ENCODE results near the gene HERC2. TPM values are rescaled to one million over a fixed set of nuclear protein-coding genes. Genes with fewer than 3 reads are reported as not detected.
A peak's percentile ranks its signal among the peaks of the same experiment; 100 is the strongest.

Gene HERC2
- total and polyA plus RNA-seq, 2 of the 8 experiments (the other 6 are each of a cell fraction or from before 2014, with no cell fraction given) = 83.0 to 88.7 TPM

DNA sequence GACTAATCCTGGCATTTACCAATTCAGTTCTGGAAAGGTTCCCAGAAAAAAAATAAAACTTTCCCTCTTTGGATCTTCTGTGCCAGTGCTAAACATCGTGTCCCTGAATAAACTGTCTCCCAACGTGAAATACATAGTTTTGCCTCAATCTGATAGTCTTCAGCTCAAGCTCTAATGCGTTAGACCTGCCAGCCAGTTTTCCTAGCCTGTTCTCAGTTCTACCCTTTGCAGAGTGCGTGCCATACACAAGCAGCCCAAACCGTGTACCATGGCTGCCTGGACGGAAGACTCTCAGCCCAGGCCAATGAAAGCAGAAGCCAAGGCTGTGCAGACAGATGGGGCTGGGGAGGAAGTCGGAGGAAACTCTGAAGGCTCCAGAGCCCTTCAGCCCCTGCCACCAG is 211.5 kb downstream of the HERC2 start:
- Histone ChIP-seq H2BK12ac (ENCODE audit: low read depth, low read length) (no peak overlapping the region), H2AFZ (ENCODE audit: low read length) (no peak overlapping the region), H4K5ac (ENCODE audit: insufficient read length, low read depth, low read length) (no peak overlapping the region), H3K79me2 (ENCODE audit: control insufficient read depth in 1 of 2, insufficient read depth in 2 of 2, low read length in 2 of 2) (no peaks in the 10 kb centered on the region), H3K9ac (replicated peaks in 1 of 4; ENCODE audit: extremely low read depth in 1 of 4, low read depth in 3 of 4, low read length in 3 of 4) (no peak overlapping the region), H3K36me3 (ENCODE audit: control insufficient read depth in 2 of 4, insufficient read depth in 4 of 4, low read length in 3 of 4) (peaks cover 13 to 32% (median 26%) of the 10 kb centered on the region in 4 experiments; a peak in 7 of 8 replicates), H3K23ac (ENCODE audit: insufficient read length) (no peak overlapping the region), H4K8ac (ENCODE audit: extremely low read depth, insufficient read depth, low read length) (no peak overlapping the region), H3K56ac (replicated peaks; ENCODE audit: insufficient read length, low read depth, low read length) (no peak overlapping the region), H3K4me1 (replicated peaks in 1 of 4; ENCODE audit: control insufficient read depth in 3 of 4, insufficient read depth in 4 of 4, low read length in 3 of 4) (peaks cover 0 to 2% (median under 1%) of the 10 kb centered on the region in 4 experiments; a peak in 2 of 7 replicates), H3K79me1 (ENCODE audit: low read depth, low read length) (no peaks in the 10 kb centered on the region), H4K91ac (replicated peaks; ENCODE audit: insufficient read length, low read length) (no peak overlapping the region), H3K27me3 (replicated peaks in 1 of 4; ENCODE audit: control insufficient read depth in 3 of 4, extremely low read depth in 1 of 4, insufficient read depth in 3 of 4, low read length in 3 of 4) (peaks cover 9 to 27% (median 26%) of the 10 kb centered on the region in 4 experiments; a peak in 6 of 7 replicates), H3K9me3 (ENCODE audit: insufficient read depth in 2 of 2, low read depth in 1 of 2, low read length in 1 of 2) (no peaks in the 10 kb centered on the region; a peak in 1 of 4 replicates), H3K4me3 (ENCODE audit: extremely low read depth in 1 of 4, insufficient read depth in 2 of 4, low read depth in 3 of 4, low read length in 4 of 4) (no peak overlapping the region), H2BK15ac (ENCODE audit: low read length) (no peak overlapping the region), H2AK5ac (ENCODE audit: low read depth, low read length) (no peak overlapping the region), H3K18ac (ENCODE audit: extremely low read depth, low read length) (no peak overlapping the region), H3K4me2 (ENCODE audit: insufficient read depth in 1 of 2, low read depth in 2 of 2, low read length in 2 of 2) (no peak overlapping the region), H3K4ac (replicated peaks; ENCODE audit: insufficient read length, low read depth, low read length) (no peak overlapping the region), H2BK5ac (ENCODE audit: low read depth, low read length) (no peak overlapping the region), H3K14ac (ENCODE audit: insufficient read length) (no peak overlapping the region), H2BK20ac (ENCODE audit: low read length) (no peak overlapping the region), H3K23me2 (ENCODE audit: low read depth, low read length) (peaks cover 20% of the 10 kb centered on the region; the same call in 1 of the 2 replicates), H3K27ac (ENCODE audit: low read depth, low read length) (no peak overlapping the region), H4K20me1 (replicated peaks in 1 of 2; ENCODE audit: control insufficient read depth in 1 of 2, insufficient read depth in 2 of 2, low read length in 2 of 2) (peaks cover 0 to 13% of the 10 kb centered on the region in 2 experiments), H2BK120ac (replicated peaks; ENCODE audit: low read depth, low read length) (no peak overlapping the region)
- no peak for FAIRE-seq
- POLR2A ChIA-PET (ENCODE audit: partially characterized antibody) = no interaction called here
- 95% methylated on average over 7 of the region's 7 CpGs; no CpG with 5 or more reads in 1 of the 2 experiments for WGBS, 2 experiments (ENCODE audit: extremely low coverage in 1 of 2, insufficient coverage in 1 of 2, insufficient read length in 1 of 2, insufficient replicate concordance in 2 of 2, low coverage in 1 of 2, low lambda C conversion rate in 2 of 2, missing lambda C conversion rate in 1 of 2)
- peak in 1 of 2 experiments; percentile 33 for DNase-seq (ENCODE audit: low read depth in 1 of 2, low spot score in 2 of 2)
- CTCF ChIA-PET (ENCODE audit: partially characterized antibody) = interaction anchor here (0.6 to 2.0 kb wide), 3 partner anchors 13 to 18 kb away, joined by 3 to 9 read pairs (median 3); no protein-coding TSS in a partner anchor
- peak; percentile 38; the same call in 1 of the 2 replicates for TF ChIP-seq POLR2AphosphoS5 (IDR thresholded peaks at IDR 0.05; ENCODE audit: low read depth, low read length)
